Frontal cortex (tissue), 4 donors: ENCODE data around the gene PACS1. TPM values are rescaled to one million over a fixed set of nuclear protein-coding genes. Genes with fewer than 3 reads are reported as not detected.

Experiments used
- DNase-seq, 2 donors: peaks; one replicate each; pipeline ENCODE4 v3.0.0; 2012; ENCODE audit warnings: low spot score in 2 of 2
- FAIRE-seq: peaks from 2 replicates; lab custom pipeline; 2012; peaks lifted over from hg19 to GRCh38; lab: Jason Lieb, UNC
- total RNA-seq: library from RNA; depleted of rRNA; stranded (reverse); fragments of >200 nt; gene quantifications from one replicate; pipeline ENCODE4 v1.2.3, GENCODE V29; 2014
- donor health status: control.
- donor health status: control.
- donor health status: control.

The PACS1 gene
- total RNA-seq, 1 donor from 2014 or later, result 29.3 TPM

DNA sequence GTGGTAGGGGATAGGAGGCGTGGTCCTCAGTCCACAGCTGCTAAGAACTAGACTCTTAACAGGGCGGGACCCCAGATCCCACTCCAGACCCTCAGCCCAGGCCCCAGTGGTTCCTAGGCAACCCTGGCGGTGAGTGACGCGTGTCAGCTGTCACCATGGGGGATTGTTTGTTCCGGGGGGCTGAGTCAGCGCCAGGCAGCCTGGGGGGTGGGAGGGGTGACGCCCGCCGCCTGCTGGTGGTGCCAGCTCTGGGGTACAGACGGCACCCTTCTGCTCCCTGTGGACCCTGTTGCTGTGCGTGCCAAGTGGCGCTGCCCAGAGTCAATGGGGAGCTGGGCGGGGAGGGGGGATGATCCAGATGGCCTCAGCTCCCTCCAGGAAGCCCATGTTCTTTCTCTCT, 210.4 kb downstream of the PACS1 start:
- no peak for DNase-seq

GRCh38 chr11:66281001-66281400, 210.9 kb downstream of the PACS1 start:
- FAIRE-seq (no peak), DNase-seq (no peak)

More for the DNA sequence above, 210.4 kb downstream of the PACS1 start:
- no peak for FAIRE-seq

GRCh38 chr11:66281776-66282467, 211.8 kb downstream of the PACS1 start:
- no peak for DNase-seq
- no peak for FAIRE-seq

DNA sequence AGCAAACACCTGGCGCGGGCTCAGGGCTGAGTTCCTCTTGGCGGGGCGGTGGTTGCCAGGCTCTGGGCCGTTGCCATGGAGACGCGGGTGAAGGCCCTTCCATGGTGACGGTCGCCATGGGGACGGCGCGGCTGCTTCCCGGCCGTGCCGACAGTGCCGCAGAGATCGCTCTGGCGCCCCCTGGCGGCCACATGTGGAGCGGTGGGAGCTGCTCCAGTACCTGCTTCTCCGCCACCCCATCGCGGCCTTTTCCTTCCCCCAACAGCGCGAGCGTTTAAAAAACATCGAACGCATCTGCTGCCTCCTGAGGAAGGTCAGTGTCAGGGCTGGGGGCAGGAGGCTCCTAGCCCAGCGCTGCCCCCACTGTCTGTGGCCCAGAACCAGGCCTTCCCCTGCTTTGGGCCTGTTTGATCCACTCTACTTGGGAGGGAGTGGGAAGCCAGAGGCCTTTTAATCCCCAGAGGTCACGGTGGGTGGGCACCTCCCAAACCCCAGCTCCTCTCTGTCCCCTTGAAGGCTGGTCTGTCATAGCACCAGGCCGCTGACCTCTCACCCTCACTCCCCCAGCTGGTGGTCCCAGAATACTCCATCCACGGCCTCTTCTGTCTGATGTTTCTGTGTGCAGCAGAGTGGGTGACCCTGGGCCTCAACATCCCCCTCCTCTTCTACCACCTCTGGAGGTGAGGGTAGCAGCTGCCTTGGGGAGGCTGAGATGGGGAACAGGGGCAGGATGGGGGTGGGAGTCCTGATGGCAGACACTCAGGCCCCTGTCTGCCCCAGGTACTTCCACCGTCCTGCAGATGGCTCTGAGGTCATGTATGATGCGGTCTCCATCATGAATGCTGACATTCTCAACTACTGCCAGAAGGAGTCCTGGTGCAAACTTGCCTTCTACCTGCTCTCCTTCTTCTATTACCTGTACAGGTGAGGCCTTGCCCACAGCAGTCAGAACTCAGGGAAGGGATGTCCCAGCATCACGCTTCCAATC, 212.7 kb downstream of the PACS1 start:
- DNase-seq, result peak; percentile 99 to 100
- no peak for FAIRE-seq

GRCh38 chr11:66283461-66284105, 213.5 kb downstream of the PACS1 start:
- DNase-seq, result no peak
- FAIRE-seq, result no peak

- no peak for FAIRE-seq
- no peak for DNase-seq
These were observed 214.5 kb downstream of the PACS1 start for GRCh38 chr11:66284526-66285078.

DNA sequence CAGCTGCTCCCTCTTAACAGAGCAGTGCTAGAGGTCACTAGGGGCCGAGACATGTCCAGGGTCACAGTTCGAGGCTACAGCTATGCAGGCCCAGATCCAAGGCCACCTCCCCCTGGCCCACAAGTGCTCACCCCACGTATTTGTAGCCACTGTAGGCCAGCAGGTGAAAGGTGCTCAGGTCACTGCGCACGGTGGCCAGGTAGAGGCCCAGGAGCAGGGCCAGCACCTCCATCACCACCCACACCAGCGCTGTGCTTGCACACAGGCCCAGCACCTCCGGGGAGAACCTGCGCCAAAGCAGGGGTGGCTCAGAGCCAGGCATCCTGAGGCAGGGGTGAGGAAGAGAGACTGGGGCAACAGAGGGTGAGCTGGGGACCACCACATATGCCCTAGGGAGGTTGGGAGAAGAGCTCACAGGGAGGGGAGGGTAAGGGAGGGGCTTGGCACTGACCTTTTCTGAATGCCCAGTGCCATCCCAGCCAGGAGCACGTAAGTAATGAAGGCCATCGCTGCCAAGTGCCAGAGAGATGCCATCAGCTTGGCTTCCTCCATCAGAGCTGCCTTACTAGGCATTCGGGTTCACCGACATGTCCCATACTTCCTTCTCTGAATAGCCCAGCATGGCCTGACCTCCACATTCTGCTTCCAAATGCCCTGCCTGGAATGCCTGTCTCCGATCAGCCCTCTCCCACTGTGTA, 215.3 kb downstream of the PACS1 start:
- FAIRE-seq (no peak), DNase-seq (no peak)

DNA sequence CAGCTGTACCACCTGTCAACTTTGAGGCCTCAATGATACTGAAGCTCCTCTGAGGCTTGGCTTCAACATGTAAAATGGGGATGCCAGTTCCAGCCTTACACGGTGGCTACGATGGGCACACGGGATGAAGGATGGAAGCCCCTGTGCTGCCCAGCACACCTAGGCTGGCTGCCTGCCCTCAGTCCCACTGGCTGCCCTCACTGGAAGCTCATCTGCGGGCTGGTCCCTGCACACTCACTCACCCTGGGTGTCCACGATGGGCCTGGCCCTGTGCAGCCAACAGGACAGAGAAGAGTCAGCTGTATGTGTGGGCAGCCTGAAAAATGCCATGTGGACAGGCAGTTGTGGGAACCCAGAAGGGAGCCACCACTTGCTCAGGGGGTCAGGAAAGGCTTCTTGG, 216.6 kb downstream of the PACS1 start:
- FAIRE-seq (no peak), DNase-seq (no peak)

DNA sequence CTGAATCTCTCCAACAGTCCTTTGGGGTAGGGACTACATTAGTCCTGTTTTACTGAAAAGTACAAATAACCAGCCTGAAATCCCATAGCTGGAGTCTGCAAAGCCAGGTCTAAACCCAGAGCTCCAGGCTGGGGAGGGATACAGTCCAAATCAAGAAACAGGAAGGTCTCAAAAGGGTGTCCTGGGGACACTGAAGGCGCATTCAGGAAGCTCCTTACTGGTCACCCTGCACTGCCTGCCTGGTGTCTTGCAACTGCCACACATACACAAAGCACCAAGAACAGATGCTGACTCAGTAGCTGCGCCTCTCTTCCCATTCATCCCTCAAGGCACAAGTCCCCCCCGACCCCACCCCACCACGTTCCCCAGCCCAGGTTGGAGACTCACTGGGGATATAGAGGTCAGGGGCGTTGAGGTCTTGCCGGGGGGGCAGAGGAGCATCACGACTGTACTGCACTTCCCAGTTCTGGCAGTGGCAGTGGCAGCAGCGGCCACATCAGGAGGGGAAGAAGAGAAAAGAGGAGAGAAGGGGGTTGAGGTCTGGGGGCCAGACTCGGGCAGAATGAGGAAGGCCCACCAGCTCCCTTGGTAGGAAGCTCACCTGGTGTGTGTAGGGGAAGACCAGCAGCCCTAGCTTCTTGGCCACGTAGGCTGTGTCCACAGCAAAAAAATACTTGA, 217.3 kb downstream of the PACS1 start:
- no peak for FAIRE-seq

GRCh38 chr11:66287889-66288670, 218.0 kb downstream of the PACS1 start:
- FAIRE-seq, result no peak

More for the DNA sequence above, 217.3 kb downstream of the PACS1 start:
- no peak for DNase-seq

GRCh38 chr11:66288671-66289547, 218.8 kb downstream of the PACS1 start, which contains the start of gene YIF1A:
YIF1A (minus strand) TSS chr11:66289143; CDS start chr11:66288985, 158 bp downstream.
- peak; percentile 100 for DNase-seq
- FAIRE-seq, result peak; percentile 98

More at GRCh38 chr11:66287889-66288670, 218.0 kb downstream of the PACS1 start:
- no peak for DNase-seq

DNA sequence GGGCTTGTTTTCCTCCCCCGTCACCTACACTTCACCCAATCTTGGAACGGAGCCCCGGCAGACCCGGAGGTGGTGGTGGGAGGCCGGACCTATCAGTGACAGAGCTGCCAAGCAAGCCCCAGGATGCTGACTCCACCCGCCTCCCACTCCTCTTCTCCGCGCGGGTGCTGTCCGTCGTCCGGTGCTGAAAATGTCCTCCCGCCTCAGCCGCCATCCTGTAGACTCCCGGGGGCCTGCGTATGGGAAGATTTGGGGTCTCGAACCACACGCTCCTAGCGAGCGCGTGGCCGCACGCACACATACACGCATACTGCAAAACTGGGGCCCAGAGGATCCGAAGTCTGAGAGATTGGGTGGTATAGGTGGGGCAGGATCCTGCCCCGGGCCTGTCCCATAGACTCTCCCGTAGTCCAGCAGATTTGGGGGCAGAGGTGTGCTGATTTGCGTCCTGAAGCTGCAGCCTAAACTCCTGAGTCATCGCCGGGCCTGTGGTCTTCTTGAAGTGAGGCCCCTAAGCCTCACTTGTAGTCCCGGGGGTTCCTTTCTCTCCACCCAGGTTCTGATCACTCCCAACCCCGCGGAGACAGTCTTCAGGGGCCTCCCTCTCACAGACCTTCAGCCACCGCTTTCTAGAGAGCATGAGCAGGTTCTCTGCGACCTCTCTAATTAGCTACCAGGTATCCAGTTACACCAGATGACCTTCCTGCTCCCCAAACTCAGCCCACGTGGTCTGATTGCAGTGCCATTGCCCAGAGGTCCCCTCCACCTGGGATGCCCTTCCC, 219.7 kb downstream of the PACS1 start:
- DNase-seq (peak; percentile 60 to 76), FAIRE-seq (no peak)

DNA sequence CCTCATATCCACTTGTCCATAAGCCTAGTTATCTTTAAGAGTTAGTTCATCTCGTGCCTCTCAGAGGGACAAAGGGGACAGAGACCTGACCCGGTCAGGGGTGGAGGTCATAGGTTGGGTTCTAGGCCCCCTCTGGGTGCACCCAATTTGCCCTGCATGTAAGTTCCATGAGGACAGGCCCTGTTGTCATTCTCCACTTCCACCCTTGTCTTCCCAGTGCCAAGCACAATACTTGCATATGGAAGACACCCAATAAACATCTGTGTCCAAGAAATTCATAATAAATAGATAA, 220.2 kb downstream of the PACS1 start:
- DNase-seq (no peak), FAIRE-seq (no peak)

GRCh38 chr11:66291303-66291705, 221.2 kb downstream of the PACS1 start:
- no peak for FAIRE-seq
- DNase-seq, result no peak

DNA sequence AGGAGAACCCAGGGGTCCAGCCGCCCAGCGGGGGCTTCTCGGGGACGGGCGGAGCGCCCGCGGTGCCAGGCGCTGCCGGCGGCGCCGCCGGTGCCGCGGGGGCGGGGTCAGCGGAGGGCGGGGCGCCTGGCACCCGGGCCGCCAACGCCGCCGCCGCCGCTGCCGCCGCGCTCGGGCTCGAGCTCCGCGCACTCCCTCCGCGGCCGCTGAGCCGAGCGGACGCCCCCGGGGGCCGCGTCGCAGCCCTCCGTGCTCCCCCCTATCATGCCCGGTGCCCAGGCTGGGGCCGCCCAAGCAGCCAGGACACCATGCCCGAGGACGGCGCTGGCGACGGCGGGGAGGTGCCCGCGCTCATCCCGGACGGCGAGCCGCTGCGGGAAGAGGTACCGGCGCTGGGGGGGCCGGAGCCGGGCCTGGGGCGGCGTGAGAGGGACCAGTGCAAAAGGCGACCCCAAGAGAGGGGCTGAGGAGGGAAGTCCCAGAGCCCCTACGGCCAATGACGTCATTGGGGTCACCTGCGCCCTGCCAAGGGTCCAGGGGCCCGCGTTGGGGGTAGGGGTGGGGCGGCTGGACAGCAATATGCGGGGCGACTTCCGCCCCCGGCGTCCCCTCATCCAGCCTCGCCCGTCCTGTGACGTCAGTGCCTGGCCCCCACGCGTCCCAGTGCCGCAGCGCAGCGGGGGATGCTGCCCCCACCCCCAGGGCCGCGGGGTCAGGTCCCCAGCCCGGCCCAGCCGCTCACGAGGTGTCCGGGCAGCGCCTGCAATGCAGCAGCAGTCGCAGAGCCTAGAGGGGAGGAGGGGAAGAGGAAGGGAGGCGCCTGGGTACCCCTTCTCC, 221.9 kb downstream of the PACS1 start, which contains the start of gene TMEM151A:
Gene TMEM151A (plus strand): TSS at position 189 of the 837 bp plus-strand sequence. CDS start 120 bp downstream, at position 309.
- peak; percentile 75 to 85 for DNase-seq
- FAIRE-seq, result no peak
